A673 (cell line): ENCODE data around the gene ATP5ME. TPM values are rescaled to one million over a fixed set of nuclear protein-coding genes. Genes with fewer than 3 reads are reported as not detected.

ENCODE experiments used
- BruUV-seq: library from RNA; stranded (reverse); fragments of 400-500 nt; replicated peaks from 2 replicates; lab custom pipeline; 2021; lab: Mats Ljungman, UMichigan
- CTCF ChIA-PET: fragments of 300-600 bp; sonication (Branson Sonifier 250); formaldehyde crosslinking; loops from one replicate; lab custom pipeline; 2022; ENCODE audit warnings: antibody characterized with exemption; lab: Charles Lee
- POLR2A ChIA-PET: fragments of 300-600 bp; sonication (Branson Sonifier 250); formaldehyde crosslinking; loops from one replicate; lab custom pipeline; 2022; ENCODE audit warnings: antibody characterized with exemption; ENCODE audit not compliant: low non-redundant PET; lab: Charles Lee
- DNase-seq: peaks from one replicate; pipeline ENCODE4 v3.0.0-alpha.2; 2015; ENCODE audit warnings: low spot score
- H3K27ac ChIP-seq: fragments of 200-600 bp; sonication (generic); 2 replicates; pipeline ENCODE4 v1.5.1; 2016; ENCODE audit warnings: mixed run types, low read depth, mild to moderate bottlenecking, mixed read lengths, antibody characterized with exemption, low read length; ENCODE audit not compliant: poor library complexity, severe bottlenecking
- H3K27me3 ChIP-seq: fragments of 200-600 bp; sonication (generic); replicated peaks from 2 replicates; pipeline ENCODE4 v1.6.1; 2017; ENCODE audit warnings: mixed run types, low read depth, mild to moderate bottlenecking, mixed read lengths, antibody characterized with exemption, low read length; ENCODE audit not compliant: insufficient read depth, poor library complexity
- H3K36me3 ChIP-seq: fragments of 200-600 bp; sonication (generic); 2 replicates; pipeline ENCODE4 v1.6.1; 2016; ENCODE audit warnings: mixed run types, mild to moderate bottlenecking, mixed read lengths, antibody characterized with exemption, low read length; ENCODE audit not compliant: insufficient read depth, poor library complexity, severe bottlenecking
- H3K4me1 ChIP-seq: fragments of 200-600 bp; sonication (generic); 2 replicates; pipeline ENCODE4 v1.6.1; 2017; ENCODE audit warnings: mixed run types, mild to moderate bottlenecking, mixed read lengths, antibody characterized with exemption, low read length; ENCODE audit not compliant: insufficient read depth, poor library complexity, severe bottlenecking
- H3K4me3 ChIP-seq: fragments of 200-600 bp; sonication (generic); 2 replicates; pipeline ENCODE4 v1.5.1; 2016; ENCODE audit warnings: low read depth, mixed run types, mild to moderate bottlenecking, mixed read lengths, low read length; ENCODE audit not compliant: poor library complexity, severe bottlenecking
- H3K9me3 ChIP-seq: fragments of 200-600 bp; sonication (generic); 2 replicates; pipeline ENCODE4 v1.6.1; 2016; ENCODE audit warnings: mixed run types, low read depth, mild to moderate bottlenecking, mixed read lengths, antibody characterized with exemption, low read length; ENCODE audit not compliant: poor library complexity, severe bottlenecking
- CTCF ChIP-seq: fragments of 300-800, 200-600 bp; sonication (generic); conservative IDR thresholded peaks from 2 replicates; pipeline ENCODE4 v1.5.1; 2017; ENCODE audit warnings: low read depth, mild to moderate bottlenecking, antibody characterized with exemption, low read length, moderate library complexity, mixed read lengths
- EZH2 ChIP-seq: fragments of 200-600 bp; sonication (generic); IDR thresholded peaks from 2 replicates; pipeline ENCODE4 v1.6.1; 2017; ENCODE audit warnings: borderline replicate concordance, low read depth, mild to moderate bottlenecking, mixed read lengths, antibody characterized with exemption, low read length; ENCODE audit not compliant: poor library complexity, severe bottlenecking
- intact Hi-C: fragments of 100-400 bp; cut with micrococcal nuclease; formaldehyde crosslinking; loops from one replicate; pipeline ENCODE4 v1.10.0; 2022; ENCODE audit not compliant: unreplicated experiment
- total RNA-seq: library from RNA; stranded (reverse); gene quantifications from 2 replicates; pipeline ENCODE4 v1.2.3, GENCODE V29; 2021

Gene ATP5ME
- total RNA-seq, 1 experiment from 2014 or later: 383 TPM

- intact Hi-C loops: no loop called here
- no peak for DNase-seq
- Histone ChIP-seq H3K4me1 (peaks cover 4% of the 10 kb centered on the region), H3K9me3 (no peaks in the 10 kb centered on the region), H3K27ac (no peak overlapping the region), H3K36me3 (no peaks in the 10 kb centered on the region), H3K27me3 (no peaks in the 10 kb centered on the region), H3K4me3 (peak overlapping the region; percentile 35)
- no TSS peak for BruUV-seq
- ChIA-PET CTCF (no interaction called here), POLR2A (no interaction called here)
- no peak for TF ChIP-seq EZH2
- no peak for TF ChIP-seq CTCF
Measured at GRCh38 chr4:687971-688853, 14.1 kb upstream of the ATP5ME start.

- CTCF ChIA-PET: no interaction called here
- DNase-seq: no peak
- BruUV-seq: no TSS peak
- intact Hi-C loops: no loop called here
- no peak for TF ChIP-seq CTCF
- TF ChIP-seq EZH2: no peak
- Histone ChIP-seq H3K4me1 (peaks cover 4% of the 10 kb centered on the region), H3K4me3 (no peak overlapping the region), H3K9me3 (no peaks in the 10 kb centered on the region), H3K27me3 (no peaks in the 10 kb centered on the region), H3K36me3 (no peaks in the 10 kb centered on the region), H3K27ac (no peak overlapping the region)
- POLR2A ChIA-PET: no interaction called here
Measured at GRCh38 chr4:687048-687970, 13.2 kb upstream of the ATP5ME start.

GRCh38 chr4:686413-687040 lies 12.5 kb upstream of the ATP5ME start:
- H3K27me3 ChIP-seq: no peaks in the 10 kb centered on the region
- H3K27ac ChIP-seq: no peak overlapping the region
- ChIA-PET CTCF (no interaction called here), POLR2A (no interaction called here)
- TF ChIP-seq EZH2 (no peak), CTCF (no peak)
- no peaks in the 10 kb centered on the region for H3K9me3 ChIP-seq
- H3K4me3 ChIP-seq: no peak overlapping the region
- BruUV-seq: no TSS peak
- intact Hi-C loops: no loop called here
- no peak for DNase-seq
- H3K36me3 ChIP-seq: no peaks in the 10 kb centered on the region
- peaks cover 4% of the 10 kb centered on the region for H3K4me1 ChIP-seq
